Activated CD4-positive, alpha-beta T cell treated with anti-CD3 and anti-CD28 coated beads for 1 hour (primary cell): ENCODE data around the gene PLEKHH2.
"Not testable (repeated sequence)": the region's sequence is repeated elsewhere in the genome, so short reads cannot be mapped to it uniquely, and the experiment has no call there.

Experiments used
- DNase-seq: peaks from one replicate; pipeline ENCODE4 v3.0.0-alpha.2; 2020

The PLEKHH2 gene

GRCh38 chr2:43642363-43642762 lies 5.3 kb downstream of the PLEKHH2 start:
- DNase-seq, result no peak

GRCh38 chr2:43643680-43644079 lies 6.6 kb downstream of the PLEKHH2 start:
- DNase-seq, result no peak

DNA sequence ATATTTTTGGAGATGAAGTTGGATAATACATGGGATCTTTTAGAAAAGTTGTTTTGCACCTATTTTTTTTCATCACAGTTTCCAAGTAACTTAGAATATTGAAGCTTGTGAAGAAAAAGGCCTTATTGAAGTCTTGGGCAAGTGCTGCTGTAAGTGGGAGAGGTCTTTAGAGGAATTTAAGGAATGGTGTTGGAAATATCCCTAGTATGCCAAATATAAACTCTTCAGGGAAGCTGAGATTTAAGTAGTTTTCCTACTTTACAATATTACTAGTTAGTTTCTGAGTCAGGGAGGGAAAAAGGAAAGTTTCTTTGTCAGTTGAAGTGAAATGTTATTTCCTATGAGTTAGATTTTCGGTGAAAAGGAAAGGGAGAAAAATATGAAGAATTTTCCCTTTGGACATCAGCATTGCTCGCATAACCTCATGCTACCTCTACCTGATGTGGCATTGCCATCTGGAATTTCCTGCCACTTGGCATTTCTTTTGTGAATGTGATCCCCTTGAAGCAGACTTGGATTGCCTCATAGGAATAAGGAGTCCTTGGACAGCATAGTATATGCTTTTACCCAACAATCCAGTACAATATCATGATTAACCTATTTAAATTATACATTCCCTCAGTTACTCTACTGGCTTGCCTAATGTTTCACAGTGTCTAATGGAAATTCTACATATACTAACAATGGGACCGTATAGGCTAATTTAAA lies 12.1 kb downstream of the PLEKHH2 start:
- DNase-seq, result no peak

DNA sequence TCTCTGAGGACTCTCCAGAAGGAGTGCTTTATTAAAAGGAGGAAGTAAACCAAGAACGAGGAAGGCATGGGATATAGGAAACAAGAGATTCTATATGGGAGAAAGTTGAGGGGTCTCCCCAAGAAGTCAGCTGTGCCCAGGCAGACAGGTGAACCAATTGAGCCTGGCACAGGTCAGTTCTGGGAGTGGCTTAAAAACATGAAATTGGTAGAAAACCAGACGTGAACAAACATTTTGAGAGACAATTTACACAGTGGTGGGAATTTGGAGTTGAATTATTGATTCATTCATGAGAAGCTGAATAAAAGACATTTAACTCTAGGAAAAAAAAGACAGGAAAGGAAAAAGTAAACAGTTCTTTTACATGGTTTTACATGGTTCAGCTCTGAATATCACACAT lies 16.4 kb downstream of the PLEKHH2 start:
- DNase-seq, result no peak

- DNase-seq, result no peak
These were observed 20.2 kb downstream of the PLEKHH2 start for GRCh38 chr2:43657241-43657640.

DNA sequence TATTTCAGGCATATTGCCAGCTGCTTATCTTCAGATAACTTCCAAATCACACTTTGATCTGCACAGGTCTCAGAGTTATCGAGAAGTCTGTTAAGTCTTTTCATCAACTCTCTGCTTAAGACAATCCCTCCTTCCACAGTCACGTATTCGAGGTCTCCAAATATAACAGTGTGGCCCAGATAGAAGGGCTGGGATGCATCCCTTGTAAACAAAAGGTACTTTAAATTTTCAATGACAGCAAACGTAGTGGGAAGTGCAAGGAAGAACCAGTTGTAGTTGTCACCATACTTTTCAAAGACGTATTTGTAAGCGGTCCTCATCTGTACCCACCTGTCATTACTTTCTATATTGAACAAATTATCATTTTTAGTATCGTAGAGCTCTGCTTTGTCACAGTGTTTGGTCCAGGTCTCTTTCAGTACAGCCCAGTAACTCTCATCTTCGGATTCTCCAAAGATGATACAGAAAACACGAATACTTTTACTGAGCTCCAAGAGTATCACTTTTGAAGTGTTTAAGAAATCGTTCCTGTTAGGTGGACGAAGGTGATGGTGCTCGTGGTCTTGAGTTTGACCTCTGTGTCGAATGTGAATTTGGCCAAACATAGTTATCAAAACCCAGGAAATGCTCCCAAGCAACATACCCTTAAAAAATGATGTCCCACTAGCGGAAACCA lies 38.7 kb downstream of the PLEKHH2 start:
- DNase-seq, result no peak

DNA sequence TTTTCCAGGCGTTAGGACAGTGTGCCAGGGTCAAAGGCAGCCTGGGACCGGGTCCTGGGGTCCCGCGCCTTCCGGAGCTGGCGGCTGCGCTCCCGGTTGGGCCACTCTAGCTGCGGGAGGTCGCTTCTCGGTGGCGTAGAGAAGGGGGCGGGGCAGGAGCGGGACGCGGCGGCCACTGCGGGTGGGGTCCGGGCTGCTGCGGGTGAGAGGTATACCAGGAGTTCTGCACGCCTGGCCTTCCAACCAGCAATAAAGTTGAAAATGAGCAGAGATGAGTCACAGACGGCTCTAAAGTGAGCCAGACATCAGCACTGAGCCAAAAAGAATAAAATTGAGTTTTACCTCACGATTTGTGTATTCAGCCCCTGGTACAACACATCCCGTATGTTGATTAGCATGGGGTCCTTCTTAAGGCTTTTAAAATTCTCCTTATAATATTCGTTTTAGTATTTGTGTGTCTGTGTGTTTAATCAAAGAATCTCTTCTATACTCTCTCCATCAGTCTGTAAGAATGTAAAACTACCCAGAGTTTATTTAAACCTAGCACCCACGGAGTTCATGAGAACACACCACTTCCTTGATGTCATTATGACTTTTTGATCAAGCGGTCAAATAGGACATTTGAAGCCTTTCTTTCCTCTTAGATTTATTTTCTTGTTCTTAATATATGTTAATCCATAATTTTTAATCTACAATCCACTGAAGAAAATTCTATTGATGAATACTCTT lies 39.4 kb downstream of the PLEKHH2 start, which contains the start of gene C1GALT1C1L:
Gene C1GALT1C1L, minus strand, starts transcription at position 108 of the 729 bp plus-strand sequence. Its CDS starts 107 bp downstream, at position 1.
- DNase-seq, result no peak

- DNase-seq, result not testable (repeated sequence)
These were observed 40.7 kb downstream of the PLEKHH2 start for GRCh38 chr2:43677783-43678182.

DNA sequence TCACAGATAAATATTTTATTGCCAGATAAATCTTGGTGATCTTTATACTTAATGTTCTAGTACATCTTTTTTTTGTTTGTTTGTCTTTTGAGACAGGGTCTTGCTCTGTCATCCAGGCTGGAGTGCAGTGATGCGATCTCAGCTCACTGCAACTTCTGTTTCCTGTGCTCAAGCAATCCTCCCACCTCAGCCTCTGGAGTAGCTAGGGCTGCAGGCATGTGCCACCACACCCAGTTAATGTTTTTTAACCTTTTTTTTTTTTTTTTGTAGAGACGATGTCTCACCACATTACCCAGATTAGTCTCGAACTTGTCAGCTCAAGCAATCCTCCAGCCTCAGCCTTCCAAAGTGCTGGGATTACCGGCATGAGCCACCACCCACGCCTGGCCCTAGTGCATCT lies 48.3 kb downstream of the PLEKHH2 start:
- no peak for DNase-seq

DNA sequence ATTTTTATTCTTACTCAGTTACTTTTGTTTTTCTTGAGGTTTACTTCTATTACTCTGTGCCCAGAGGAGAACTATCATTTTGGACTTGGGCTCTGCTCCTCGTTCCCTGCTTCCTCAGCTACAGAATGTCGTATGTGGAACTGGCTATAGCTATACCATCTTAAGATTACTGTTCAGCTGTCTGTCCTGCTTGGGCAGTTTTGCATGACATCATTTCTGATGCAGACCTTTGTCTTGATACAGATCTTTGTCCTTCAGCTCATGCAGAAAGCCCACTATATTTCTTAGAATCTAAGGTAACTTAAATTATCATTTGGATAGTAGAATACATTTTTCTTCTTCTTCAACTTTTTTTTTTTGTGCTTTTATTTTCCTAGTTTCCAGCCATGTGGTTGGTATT lies 52.9 kb downstream of the PLEKHH2 start:
- DNase-seq, result no peak

GRCh38 chr2:43692428-43692994 lies 55.5 kb downstream of the PLEKHH2 start:
- no peak for DNase-seq

GRCh38 chr2:43698140-43698539 lies 61.1 kb downstream of the PLEKHH2 start:
- not testable (repeated sequence) for DNase-seq

DNA sequence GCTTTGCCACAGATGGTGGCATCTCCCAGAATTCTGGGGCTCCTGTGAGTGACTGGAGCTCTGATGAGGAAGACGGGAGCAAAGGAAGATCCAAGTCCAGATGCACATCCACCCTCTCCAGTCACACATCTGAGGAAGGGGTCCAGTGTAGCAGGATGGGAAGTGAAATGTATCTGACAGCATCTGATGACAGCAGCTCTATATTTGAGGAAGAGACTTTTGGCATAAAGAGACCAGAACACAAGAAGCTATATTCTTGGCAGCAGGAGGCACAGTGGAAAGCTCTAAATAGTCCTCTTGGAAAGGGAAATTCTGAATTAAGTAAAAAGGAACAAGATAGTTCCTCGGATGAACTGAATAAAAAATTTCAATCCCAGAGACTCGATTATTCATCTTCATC lies 62.7 kb downstream of the PLEKHH2 start:
- DNase-seq, result no peak

- no peak for DNase-seq
These were observed 64.1 kb downstream of the PLEKHH2 start for GRCh38 chr2:43701111-43701510.

DNA sequence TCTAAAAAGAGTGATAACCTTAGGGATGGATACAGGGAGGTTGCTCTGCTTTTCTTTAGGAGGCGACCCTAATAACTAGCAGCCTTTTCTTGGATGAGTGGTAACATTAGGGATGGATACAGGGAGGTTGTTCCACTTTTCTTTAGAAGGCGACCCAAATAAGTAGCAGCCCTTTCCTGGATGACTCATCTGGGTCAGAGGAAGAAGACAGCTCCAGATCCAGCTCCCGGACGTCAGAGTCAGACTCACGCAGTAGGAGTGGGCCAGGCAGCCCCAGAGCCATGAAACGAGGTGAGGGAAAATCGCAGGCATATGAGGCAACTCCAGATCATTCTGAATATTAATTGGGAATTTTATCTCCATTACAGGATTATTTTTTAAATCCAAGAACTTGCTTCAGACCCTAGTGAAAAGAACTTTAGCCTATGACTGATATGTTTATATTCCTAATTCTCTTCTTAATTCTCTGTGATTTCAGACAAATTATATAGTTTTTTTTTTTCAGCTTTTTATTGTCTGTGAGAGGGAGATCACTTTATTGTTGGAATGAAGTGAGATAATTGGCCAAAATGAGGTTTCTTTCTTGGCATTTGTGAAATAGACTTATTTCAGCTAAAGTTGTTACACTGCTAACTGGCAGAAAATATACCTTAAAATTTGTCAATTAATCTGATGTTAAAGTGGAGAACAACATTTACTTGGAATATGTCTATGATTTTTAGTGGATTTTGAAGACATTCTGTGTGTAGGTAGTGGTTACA lies 70.4 kb downstream of the PLEKHH2 start:
- DNase-seq, result no peak

- DNase-seq, result no peak
These were observed 71.1 kb downstream of the PLEKHH2 start for GRCh38 chr2:43708178-43708577.

- no peak for DNase-seq
These were observed 71.8 kb downstream of the PLEKHH2 start for GRCh38 chr2:43708891-43709290.

DNA sequence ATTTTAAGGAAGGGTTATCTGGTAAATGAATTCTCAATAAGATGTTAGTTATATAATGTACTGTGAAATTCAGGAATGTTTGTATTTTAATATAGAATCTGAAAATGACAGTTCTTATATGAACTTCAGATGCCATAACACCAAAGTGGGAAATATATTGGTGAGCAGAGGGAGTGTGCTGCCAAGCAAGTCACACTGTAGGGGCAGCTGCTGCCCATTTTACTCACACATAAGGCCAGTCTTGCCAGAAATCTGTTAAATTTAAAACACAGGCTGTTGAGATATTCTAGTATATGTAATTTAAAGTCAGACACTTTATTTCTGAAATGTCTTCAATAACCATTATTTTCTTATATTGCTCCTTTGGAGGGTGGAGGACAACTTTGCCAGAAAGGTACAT lies 73.8 kb downstream of the PLEKHH2 start:
- DNase-seq, result no peak

DNA sequence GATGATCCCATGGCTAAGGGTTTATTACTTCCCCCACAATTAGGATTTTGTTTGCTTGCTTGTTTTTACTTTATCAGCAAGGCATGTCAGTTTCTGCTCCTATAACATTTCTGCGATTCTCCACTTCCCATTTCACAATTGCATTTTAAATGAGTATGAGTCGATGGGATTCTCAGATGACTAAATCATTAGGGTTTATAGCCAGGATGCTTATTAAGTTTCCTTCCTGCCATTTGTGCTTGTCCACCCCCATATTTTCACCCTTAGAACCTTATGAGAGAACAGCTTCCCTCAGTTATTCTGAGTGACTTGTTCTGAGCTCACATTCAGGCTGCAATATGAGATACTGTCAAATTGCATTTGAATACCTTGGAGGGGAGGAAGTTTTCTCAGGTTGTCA lies 77.1 kb downstream of the PLEKHH2 start:
- no peak for DNase-seq

GRCh38 chr2:43715300-43716098 lies 78.4 kb downstream of the PLEKHH2 start:
- DNase-seq, result no peak

DNA sequence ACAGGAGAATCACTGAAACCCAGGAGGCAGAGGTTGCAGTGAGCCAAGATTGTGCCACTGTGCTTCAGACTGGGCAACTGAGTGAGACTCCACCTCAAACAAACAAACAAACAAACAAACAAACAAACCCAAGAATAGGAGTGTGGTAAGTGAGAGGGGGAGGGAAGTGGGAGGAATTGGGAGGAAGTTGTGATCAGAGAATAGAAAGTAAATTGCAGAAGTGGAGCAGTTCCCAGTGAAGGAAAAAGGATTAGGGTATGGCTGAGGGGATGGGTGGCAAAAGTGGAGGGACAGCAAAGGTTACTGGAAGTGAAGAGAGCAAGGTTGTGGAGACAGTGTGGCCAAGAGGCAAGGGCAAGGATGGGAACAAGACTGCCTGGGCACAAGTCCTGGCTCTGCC lies 80.3 kb downstream of the PLEKHH2 start:
- no peak for DNase-seq
